Large intestine (tissue), 12 donors: ENCODE data around the gene SMIM30. TPM values are rescaled to one million over a fixed set of nuclear protein-coding genes. Genes with fewer than 3 reads are reported as not detected.
A peak's percentile ranks its signal among the peaks of the same experiment; 100 is the strongest.
"Not testable (repeated sequence)": the region's sequence is repeated elsewhere in the genome, so short reads cannot be mapped to it uniquely, and the experiment has no call there.

Experiments used
- DNase-seq, 2 donors: peaks; one replicate each; pipeline versions ENCODE4 v3.0.0 to v3.0.0-alpha.2; 2013
- H3K27ac ChIP-seq: one replicate; pipeline ENCODE4 v1.5.1; 2013; ENCODE audit warnings: low read length
- H3K27me3 ChIP-seq: 2 replicates; pipeline ENCODE4 v1.6.1; 2013; ENCODE audit warnings: low read length; ENCODE audit not compliant: control insufficient read depth, insufficient read depth
- H3K36me3 ChIP-seq: 2 replicates; pipeline ENCODE4 v1.6.1; 2013; ENCODE audit warnings: low read length; ENCODE audit not compliant: control insufficient read depth, insufficient read depth
- H3K4me1 ChIP-seq: one replicate; pipeline ENCODE4 v1.6.1; 2013; ENCODE audit warnings: low read length; ENCODE audit not compliant: control insufficient read depth, insufficient read depth
- H3K4me3 ChIP-seq: one replicate; pipeline ENCODE4 v1.5.1; 2013; ENCODE audit warnings: low read length
- H3K9me3 ChIP-seq: one replicate; pipeline ENCODE4 v1.6.1; 2013; ENCODE audit warnings: mild to moderate bottlenecking, low read depth, low read length, moderate library complexity; ENCODE audit not compliant: control insufficient read depth
- WGBS: methylation state at CpG from one replicate; pipeline ENCODE4 v1.1.5; 2013; ENCODE audit warnings: low lambda C conversion rate; ENCODE audit not compliant: insufficient coverage; 5-methylcytosine and 5-hydroxymethylcytosine counted together
- long read RNA-seq, 11 donors: transcript quantifications; one replicate each; lab custom pipeline, GENCODE V29; 2026
- polyA plus RNA-seq: library from polyadenylated mRNA; unstranded; fragments of 120-200 nt; gene quantifications from one replicate; pipeline ENCODE4 v1.2.1, GENCODE V29; 2013

SMIM30 gene, protein sequence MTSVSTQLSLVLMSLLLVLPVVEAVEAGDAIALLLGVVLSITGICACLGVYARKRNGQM
- 79.9 TPM for polyA plus RNA-seq
- long read RNA-seq, donor 1, transcript SMIM30-201 (3 exons, 1,070 nt): major isoform, 17 of 21 reads
- long read RNA-seq, donor 1, partial matches to known transcripts: 0 of 21 reads
- long read RNA-seq, donor 1, other reads (novel, unspliced or antisense): 0 of 21 reads
- long read RNA-seq, donor 2, transcript SMIM30-202 (2 exons, 818 nt): minor isoform, 13 of 73 reads
- long read RNA-seq, donor 2, transcript SMIM30-201 (3 exons, 1,070 nt): major isoform, 53 of 73 reads
- long read RNA-seq, donor 2, transcript SMIM30-204 (3 exons, 962 nt): minor isoform, 7 of 73 reads
- long read RNA-seq, donor 2, partial matches to known transcripts: 0 of 73 reads
- long read RNA-seq, donor 2, other reads (novel, unspliced or antisense): 0 of 73 reads
- long read RNA-seq, donor 3, transcript SMIM30-204 (3 exons, 962 nt): minor isoform, 6 of 98 reads
- long read RNA-seq, donor 3, transcript SMIM30-201 (3 exons, 1,070 nt): major isoform, 82 of 98 reads
- long read RNA-seq, donor 3, transcript SMIM30-202 (2 exons, 818 nt): minor isoform, 10 of 98 reads
- long read RNA-seq, donor 3, partial matches to known transcripts: 0 of 98 reads
- long read RNA-seq, donor 3, other reads (novel, unspliced or antisense): 0 of 98 reads
- long read RNA-seq, donor 4, transcript SMIM30-201 (3 exons, 1,070 nt): major isoform, 7 of 9 reads
- long read RNA-seq, donor 4, partial matches to known transcripts: 0 of 9 reads
- long read RNA-seq, donor 4, other reads (novel, unspliced or antisense): 0 of 9 reads
- long read RNA-seq, donor 5, transcript SMIM30-201 (3 exons, 1,070 nt): major isoform, 18 of 22 reads
- long read RNA-seq, donor 5, partial matches to known transcripts: 0 of 22 reads
- long read RNA-seq, donor 5, other reads (novel, unspliced or antisense): 0 of 22 reads
- long read RNA-seq, donor 6, transcript SMIM30-202 (2 exons, 818 nt): minor isoform, 8 of 54 reads
- long read RNA-seq, donor 6, transcript SMIM30-204 (3 exons, 962 nt): minor isoform, 8 of 54 reads
- long read RNA-seq, donor 6, transcript SMIM30-201 (3 exons, 1,070 nt): major isoform, 38 of 54 reads
- long read RNA-seq, donor 6, partial matches to known transcripts: 0 of 54 reads
- long read RNA-seq, donor 6, other reads (novel, unspliced or antisense): 0 of 54 reads
- long read RNA-seq, donor 7, transcript SMIM30-201 (3 exons, 1,070 nt): major isoform, 18 of 30 reads
- long read RNA-seq, donor 7, transcript SMIM30-202 (2 exons, 818 nt): minor isoform, 9 of 30 reads
- long read RNA-seq, donor 7, partial matches to known transcripts: 0 of 30 reads
- long read RNA-seq, donor 7, other reads (novel, unspliced or antisense): 0 of 30 reads
- long read RNA-seq, donor 8, transcript SMIM30-201 (3 exons, 1,070 nt): major isoform, 72 of 122 reads
- long read RNA-seq, donor 8, transcript SMIM30-204 (3 exons, 962 nt): minor isoform, 6 of 122 reads
- long read RNA-seq, donor 8, transcript SMIM30-202 (2 exons, 818 nt): minor isoform, 13 of 122 reads
- long read RNA-seq, donor 8, partial matches to known transcripts: 31 of 122 reads
- long read RNA-seq, donor 8, other reads (novel, unspliced or antisense): 0 of 122 reads
- long read RNA-seq, donor 9, transcript SMIM30-201 (3 exons, 1,070 nt): major isoform, 86 of 112 reads
- long read RNA-seq, donor 9, transcript SMIM30-202 (2 exons, 818 nt): minor isoform, 16 of 112 reads
- long read RNA-seq, donor 9, transcript SMIM30-204 (3 exons, 962 nt): minor isoform, 10 of 112 reads
- long read RNA-seq, donor 9, partial matches to known transcripts: 0 of 112 reads
- long read RNA-seq, donor 9, other reads (novel, unspliced or antisense): 0 of 112 reads
- long read RNA-seq, donor 10, transcript SMIM30-202 (2 exons, 818 nt): minor isoform, 9 of 62 reads
- long read RNA-seq, donor 10, transcript SMIM30-201 (3 exons, 1,070 nt): major isoform, 48 of 62 reads
- long read RNA-seq, donor 10, transcript SMIM30-204 (3 exons, 962 nt): minor isoform, 5 of 62 reads
- long read RNA-seq, donor 10, partial matches to known transcripts: 0 of 62 reads
- long read RNA-seq, donor 10, other reads (novel, unspliced or antisense): 0 of 62 reads
- long read RNA-seq, donor 11, transcript SMIM30-201 (3 exons, 1,070 nt): major isoform, 43 of 49 reads
- long read RNA-seq, donor 11, transcript SMIM30-202 (2 exons, 818 nt): minor isoform, 5 of 49 reads
- long read RNA-seq, donor 11, partial matches to known transcripts: 0 of 49 reads
- long read RNA-seq, donor 11, other reads (novel, unspliced or antisense): 0 of 49 reads

DNA sequence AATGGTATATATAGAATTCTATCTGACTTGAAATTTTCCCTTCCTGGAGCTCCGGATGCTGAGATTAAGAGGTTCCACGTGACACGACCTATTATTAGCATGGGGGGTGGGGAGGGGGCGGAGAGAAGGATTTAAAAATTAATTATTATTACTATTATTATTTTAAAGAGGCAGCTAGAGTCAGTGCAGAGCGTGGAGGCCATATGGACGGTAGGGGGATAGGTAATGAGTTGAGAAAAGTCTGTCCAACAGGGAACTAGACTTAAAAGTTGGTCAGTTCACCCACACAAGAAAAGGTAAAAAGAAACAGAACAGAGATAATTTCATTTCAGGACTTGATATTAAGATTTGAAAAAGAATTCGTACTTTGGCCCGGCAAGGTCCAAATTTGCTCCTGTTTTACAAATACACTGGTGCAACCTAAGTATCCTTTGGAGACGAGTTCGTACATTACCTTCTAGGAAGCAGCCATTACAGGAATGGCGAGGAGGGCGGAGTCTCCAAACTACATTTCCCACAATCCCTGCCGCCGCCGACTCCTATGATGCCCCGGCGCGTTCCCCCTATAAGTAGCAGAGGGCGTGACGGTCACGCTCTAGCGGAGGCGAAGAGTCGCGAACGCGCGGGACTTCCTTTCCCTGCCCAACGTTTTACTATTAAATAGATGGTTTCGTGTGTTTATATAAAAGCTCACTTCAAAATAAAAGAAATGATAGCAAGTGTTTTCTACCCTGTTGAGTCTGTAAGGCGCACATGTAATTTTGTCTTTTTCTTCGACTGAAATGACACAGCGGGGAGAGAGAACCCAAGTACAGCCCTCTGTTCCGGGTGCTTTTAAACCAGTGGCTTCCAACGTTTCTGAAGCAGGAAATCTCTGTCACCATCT lies at the start of gene SMIM30:
SMIM30 (minus strand) TSS at position 481 of the 886 bp plus-strand sequence. CDS start 976 bp downstream, outside the sequence.
- H3K27me3 ChIP-seq: no peaks in the 10 kb centered on the region
- peak within 1 kb of the TSS; percentile 66 for H3K4me3 ChIP-seq
- peak within 1 kb of the TSS; percentile 19 for H3K27ac ChIP-seq
- no peaks in the 10 kb centered on the region for H3K9me3 ChIP-seq
- peaks cover 10% of the 10 kb centered on the region for H3K36me3 ChIP-seq
- WGBS: 0% methylated on average over 2 of the region's 35 CpGs
- H3K4me1 ChIP-seq: no peaks in the 10 kb centered on the region
- DNase-seq: peak; percentile 91 to 96

DNA sequence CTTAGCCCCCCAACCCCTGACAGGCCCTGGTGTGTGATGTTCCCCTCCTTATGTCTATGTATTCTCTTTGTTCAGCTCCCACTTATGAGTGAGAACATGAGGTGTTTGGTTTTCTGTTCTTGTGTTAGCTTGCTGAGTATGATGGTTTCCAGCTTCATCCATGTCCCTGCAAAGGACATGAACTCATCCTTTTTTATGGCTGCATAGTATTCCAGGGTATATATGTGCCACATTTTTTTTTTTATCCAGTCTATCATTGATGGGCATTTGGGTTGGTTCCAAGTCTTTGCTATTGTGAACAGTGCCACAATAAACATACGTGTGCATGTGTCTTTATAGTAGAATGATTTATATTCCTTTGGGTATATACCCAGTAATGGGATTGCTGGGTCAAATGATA lies 47.8 kb upstream of the SMIM30 start:
- H3K27ac ChIP-seq, H3K4me3 ChIP-seq, H3K4me1 ChIP-seq, H3K27me3 ChIP-seq, DNase-seq, H3K9me3 ChIP-seq, H3K36me3 ChIP-seq: not testable (repeated sequence)
- WGBS: no CpG with 5 or more reads among the region's 1 CpG

DNA sequence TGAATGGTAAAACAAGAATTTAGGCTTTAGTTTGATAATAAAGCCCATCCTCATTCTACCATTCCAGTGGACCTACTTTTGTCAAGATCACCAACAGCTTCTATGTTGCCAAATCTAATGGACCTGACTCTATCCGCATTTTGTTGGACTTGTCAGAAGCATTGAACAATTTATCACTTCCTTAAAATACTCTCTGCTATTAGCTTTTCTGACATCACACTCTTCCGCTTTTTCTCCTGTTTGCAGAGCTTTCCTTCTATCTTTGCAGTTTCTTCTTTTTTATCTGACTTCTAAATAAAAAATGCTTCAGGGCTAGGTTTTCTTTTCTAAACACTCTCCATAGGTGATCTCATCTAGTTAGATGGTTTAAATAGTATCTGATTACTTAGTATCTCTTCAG lies 42.7 kb upstream of the SMIM30 start:
- Histone ChIP-seq H3K4me1 (no peaks in the 10 kb centered on the region), H3K9me3 (no peaks in the 10 kb centered on the region), H3K27ac (no peak overlapping the region), H3K4me3 (no peak overlapping the region), H3K36me3 (no peaks in the 10 kb centered on the region), H3K27me3 (no peaks in the 10 kb centered on the region)
- DNase-seq: no peak
- WGBS: 100% methylated on average over 1 of the region's 2 CpGs

DNA sequence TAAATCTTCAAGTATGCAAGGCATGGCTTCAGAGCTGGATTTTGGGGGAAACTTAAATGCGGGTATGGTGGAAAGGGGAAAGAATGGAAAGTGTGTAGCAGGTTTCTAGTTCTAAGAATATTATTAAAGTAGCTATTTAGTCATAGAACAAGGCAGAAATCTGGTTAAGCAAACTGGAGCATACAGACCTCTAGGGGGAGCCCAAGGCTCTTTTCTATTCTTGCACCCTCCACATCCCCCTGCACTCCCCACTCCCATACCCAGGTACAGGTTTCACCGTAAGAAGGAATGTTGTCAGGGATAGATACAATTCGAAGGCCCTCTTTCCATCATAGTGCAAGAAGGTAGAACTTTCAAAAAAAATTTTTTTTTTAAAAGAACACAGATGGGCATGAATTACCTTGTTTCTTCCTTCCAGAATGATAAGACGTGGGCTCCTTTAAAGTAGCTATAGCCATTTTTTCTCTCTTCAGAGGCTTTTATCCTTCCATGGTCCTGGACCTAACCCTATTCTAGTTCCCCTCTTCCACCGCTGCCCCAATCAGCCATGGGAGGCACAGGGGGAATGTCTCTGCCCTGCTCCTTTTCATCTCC lies 41.5 kb upstream of the SMIM30 start:
- H3K27me3 ChIP-seq: no peaks in the 10 kb centered on the region
- 71% methylated on average over 3 of the region's 5 CpGs for WGBS
- no peak overlapping the region for H3K27ac ChIP-seq
- no peaks in the 10 kb centered on the region for H3K36me3 ChIP-seq
- DNase-seq: peak in 1 of 2 donors; percentile 6
- no peaks in the 10 kb centered on the region for H3K9me3 ChIP-seq
- H3K4me3 ChIP-seq: no peak overlapping the region
- no peaks in the 10 kb centered on the region for H3K4me1 ChIP-seq

DNA sequence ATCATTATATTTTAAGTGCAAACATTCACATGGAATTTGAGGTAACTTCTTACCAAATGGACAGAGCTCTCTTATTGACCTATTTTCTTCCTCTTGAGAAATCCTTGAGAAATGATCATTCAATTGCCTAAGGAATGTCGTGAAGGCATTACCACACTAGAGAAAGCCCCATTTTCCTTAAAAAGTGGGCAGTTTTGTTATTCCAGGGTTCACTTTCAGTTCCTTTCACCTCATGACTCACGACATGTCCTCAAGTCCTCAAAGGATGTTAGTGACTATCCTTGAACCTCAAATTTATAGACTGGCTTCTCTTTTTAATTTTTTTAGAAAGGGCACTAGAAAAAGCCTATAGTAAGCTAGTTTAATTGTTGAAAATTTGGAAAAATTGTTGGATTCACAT lies 40.4 kb upstream of the SMIM30 start:
- no peak for DNase-seq
- Histone ChIP-seq H3K36me3 (no peaks in the 10 kb centered on the region), H3K27ac (no peak overlapping the region), H3K4me3 (no peak overlapping the region), H3K27me3 (no peaks in the 10 kb centered on the region), H3K9me3 (no peaks in the 10 kb centered on the region), H3K4me1 (no peaks in the 10 kb centered on the region)
- WGBS: 50% methylated on average over 1 of the region's 2 CpGs

DNA sequence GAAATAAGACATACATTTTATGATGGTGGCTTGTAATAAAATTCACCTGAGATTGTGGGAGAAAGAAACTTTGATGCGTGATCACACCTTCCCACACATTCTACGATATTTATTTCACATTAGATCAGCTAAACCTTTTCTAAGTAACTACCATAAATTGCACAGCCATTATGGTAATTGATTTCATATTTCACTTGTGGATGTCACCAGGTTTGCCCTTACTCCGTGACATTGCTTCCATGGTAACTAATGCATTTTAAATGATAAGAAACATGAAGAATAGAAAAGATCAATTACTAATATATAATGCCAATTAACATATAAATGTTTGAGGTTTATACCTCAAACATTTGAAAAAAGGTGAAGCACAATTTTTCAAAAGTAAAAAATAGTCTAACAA lies 35.8 kb upstream of the SMIM30 start:
- Histone ChIP-seq H3K4me3 (no peak overlapping the region), H3K9me3 (no peaks in the 10 kb centered on the region), H3K36me3 (no peaks in the 10 kb centered on the region), H3K4me1 (no peaks in the 10 kb centered on the region), H3K27me3 (no peaks in the 10 kb centered on the region), H3K27ac (no peak overlapping the region)
- no peak for DNase-seq
- WGBS: 100% methylated on average over 1 of the region's 3 CpGs

DNA sequence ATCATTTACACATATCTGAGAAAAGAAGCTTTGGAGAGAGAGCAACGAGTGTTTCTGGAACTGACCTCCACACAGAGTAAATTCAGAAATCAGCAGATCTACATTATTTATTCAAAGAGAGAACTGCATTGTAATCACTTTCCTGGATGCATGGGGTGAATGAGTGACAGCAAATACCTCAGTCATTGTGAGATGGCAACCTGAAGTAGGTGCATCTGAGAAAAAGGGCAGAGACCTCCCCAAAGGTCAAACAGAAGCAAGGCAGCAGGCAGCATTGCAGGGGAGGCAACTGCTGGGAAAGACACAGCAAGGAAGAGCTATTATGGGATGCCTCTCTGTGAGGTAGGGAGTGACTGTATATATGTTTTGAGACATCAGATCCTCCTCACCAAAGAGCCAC lies 26.5 kb upstream of the SMIM30 start:
- Histone ChIP-seq H3K4me1 (no peaks in the 10 kb centered on the region), H3K4me3 (no peak overlapping the region), H3K27ac (no peak overlapping the region), H3K27me3 (no peaks in the 10 kb centered on the region), H3K9me3 (no peaks in the 10 kb centered on the region), H3K36me3 (no peaks in the 10 kb centered on the region)
- WGBS: no CpG with 5 or more reads among the region's 1 CpG
- no peak for DNase-seq
